Nephron progenitor cell (in vitro differentiated cells): ENCODE data around the gene KBTBD4.

ENCODE experiments used
- DNase-seq: peaks from one replicate; pipeline ENCODE4 v3.0.0; 2021
- H3K27ac Mint-ChIP-seq: 2 replicates; pipeline ENCODE4 v1.8.0; 2021; ENCODE audit warnings: mild to moderate bottlenecking, moderate library complexity, mixed read lengths
- H3K27me3 Mint-ChIP-seq: 2 replicates; pipeline ENCODE4 v1.8.0; 2021; ENCODE audit warnings: mild to moderate bottlenecking, low read depth, mixed read lengths; ENCODE audit not compliant: poor library complexity
- H3K36me3 Mint-ChIP-seq: 2 replicates; pipeline ENCODE4 v1.8.0; 2021; ENCODE audit warnings: low read depth, mixed read lengths
- H3K4me1 Mint-ChIP-seq: 2 replicates; pipeline ENCODE4 v1.8.0; 2021; ENCODE audit warnings: mixed read lengths
- H3K4me3 Mint-ChIP-seq: 2 replicates; pipeline ENCODE4 v1.8.0; 2021; ENCODE audit warnings: mild to moderate bottlenecking, moderate library complexity, mixed read lengths
- H3K9me3 Mint-ChIP-seq: 2 replicates; pipeline ENCODE4 v1.8.0; 2021; ENCODE audit warnings: mild to moderate bottlenecking, moderate library complexity, mixed read lengths
- CTCF ChIP-seq: fragments of 200-600 bp; sonication (generic); IDR thresholded peaks from 2 replicates; pipeline ENCODE4 v1.5.0; 2021; ENCODE audit warnings: antibody characterized with exemption

KBTBD4 gene

GRCh38 chr11:47593492-47593933 lies 14.7 kb upstream of the KBTBD4 start:
- H3K9me3 Mint-ChIP-seq = no peaks in the 10 kb centered on the region
- no peak for DNase-seq
- no peak for TF ChIP-seq CTCF
- peaks cover 26% of the 10 kb centered on the region for H3K27me3 Mint-ChIP-seq
- H3K4me3 Mint-ChIP-seq = peak overlapping the region; percentile 92
- peaks cover 8% of the 10 kb centered on the region for H3K36me3 Mint-ChIP-seq
- H3K27ac Mint-ChIP-seq = peak overlapping the region; percentile 85
- H3K4me1 Mint-ChIP-seq = peaks cover 56% of the 10 kb centered on the region

- TF ChIP-seq CTCF = no peak
- peaks cover 26% of the 10 kb centered on the region for H3K27me3 Mint-ChIP-seq
- no peak for DNase-seq
- no peaks in the 10 kb centered on the region for H3K9me3 Mint-ChIP-seq
- H3K4me3 Mint-ChIP-seq = peak overlapping the region; percentile 92
- peaks cover 11% of the 10 kb centered on the region for H3K36me3 Mint-ChIP-seq
- no peak overlapping the region for H3K27ac Mint-ChIP-seq
- peaks cover 58% of the 10 kb centered on the region for H3K4me1 Mint-ChIP-seq
Observed at GRCh38 chr11:47592970-47593369, 14.2 kb upstream of the KBTBD4 start.

GRCh38 chr11:47592251-47592650 lies 13.5 kb upstream of the KBTBD4 start:
- no peak for DNase-seq
- Mint-ChIP-seq H3K27ac (peak overlapping the region; percentile 99), H3K9me3 (no peaks in the 10 kb centered on the region), H3K4me3 (peak overlapping the region; percentile 92), H3K27me3 (peaks cover 26% of the 10 kb centered on the region), H3K4me1 (peaks cover 63% of the 10 kb centered on the region), H3K36me3 (peaks cover 11% of the 10 kb centered on the region)
- TF ChIP-seq CTCF = no peak

GRCh38 chr11:47591764-47592163 lies 13.0 kb upstream of the KBTBD4 start:
- Mint-ChIP-seq H3K27me3 (peaks cover 26% of the 10 kb centered on the region), H3K36me3 (peaks cover 11% of the 10 kb centered on the region), H3K9me3 (no peaks in the 10 kb centered on the region), H3K27ac (peak overlapping the region; percentile 99), H3K4me1 (peaks cover 64% of the 10 kb centered on the region), H3K4me3 (peak overlapping the region; percentile 92)
- no peak for TF ChIP-seq CTCF
- DNase-seq = peak; percentile 39

- no peak overlapping the region for H3K4me3 Mint-ChIP-seq
- H3K27me3 Mint-ChIP-seq = peaks cover 26% of the 10 kb centered on the region
- H3K9me3 Mint-ChIP-seq = no peaks in the 10 kb centered on the region
- no peak overlapping the region for H3K27ac Mint-ChIP-seq
- H3K36me3 Mint-ChIP-seq = peaks cover 14% of the 10 kb centered on the region
- DNase-seq = no peak
- TF ChIP-seq CTCF = no peak
- peaks cover 60% of the 10 kb centered on the region for H3K4me1 Mint-ChIP-seq
Observed at GRCh38 chr11:47589977-47590861, 11.4 kb upstream of the KBTBD4 start.

GRCh38 chr11:47589584-47589976 lies 10.8 kb upstream of the KBTBD4 start:
- H3K27ac Mint-ChIP-seq = no peak overlapping the region
- TF ChIP-seq CTCF = no peak
- no peak overlapping the region for H3K4me3 Mint-ChIP-seq
- H3K36me3 Mint-ChIP-seq = peaks cover 20% of the 10 kb centered on the region
- no peak for DNase-seq
- peaks cover 56% of the 10 kb centered on the region for H3K4me1 Mint-ChIP-seq
- H3K27me3 Mint-ChIP-seq = peaks cover 24% of the 10 kb centered on the region
- no peaks in the 10 kb centered on the region for H3K9me3 Mint-ChIP-seq
